Stimulated activated CD4-positive, alpha-beta T cell treated with anti-CD3 and anti-CD28 coated beads, Interleukin-12 subunit alpha, Interleukin-12 subunit beta, amount 100 ng/mL, for 4 hours (primary cell): Measurements from ENCODE around the gene SH3RF3.

ENCODE experiments used
- DNase-seq: peaks from one replicate; pipeline ENCODE4 v3.0.0-alpha.2; 2020

Gene SH3RF3

GRCh38 chr2:109320195-109320922 lies 191.4 kb downstream of the SH3RF3 start:
- DNase-seq, result no peak

- no peak for DNase-seq
These were observed 192.6 kb downstream of the SH3RF3 start for GRCh38 chr2:109321570-109321969.

- no peak for DNase-seq
These were observed 193.1 kb downstream of the SH3RF3 start for GRCh38 chr2:109322111-109322510.

- DNase-seq, result no peak
These were observed 193.6 kb downstream of the SH3RF3 start for GRCh38 chr2:109322641-109323040.

- DNase-seq, result no peak
These were observed 195.9 kb downstream of the SH3RF3 start for GRCh38 chr2:109324861-109325260.

- DNase-seq, result no peak
These were observed 196.6 kb downstream of the SH3RF3 start for GRCh38 chr2:109325570-109325969.

- no peak for DNase-seq
These were observed 197.3 kb downstream of the SH3RF3 start for GRCh38 chr2:109326306-109326705.

- no peak for DNase-seq
These were observed 201.1 kb downstream of the SH3RF3 start for GRCh38 chr2:109330056-109330455.

GRCh38 chr2:109331081-109331480 lies 202.1 kb downstream of the SH3RF3 start:
- no peak for DNase-seq

- no peak for DNase-seq
These were observed 203.2 kb downstream of the SH3RF3 start for GRCh38 chr2:109331896-109332848.

GRCh38 chr2:109332880-109333279 lies 203.9 kb downstream of the SH3RF3 start:
- DNase-seq, result no peak

- no peak for DNase-seq
These were observed 204.6 kb downstream of the SH3RF3 start for GRCh38 chr2:109333414-109334210.

GRCh38 chr2:109335631-109336176 lies 206.7 kb downstream of the SH3RF3 start:
- no peak for DNase-seq

GRCh38 chr2:109336296-109336695 lies 207.3 kb downstream of the SH3RF3 start:
- DNase-seq, result no peak

GRCh38 chr2:109337221-109337620 lies 208.2 kb downstream of the SH3RF3 start:
- no peak for DNase-seq

- DNase-seq, result no peak
These were observed 210.5 kb downstream of the SH3RF3 start for GRCh38 chr2:109339519-109339966.

- DNase-seq, result no peak
These were observed 211.4 kb downstream of the SH3RF3 start for GRCh38 chr2:109340381-109340780.

GRCh38 chr2:109341355-109342255 lies 212.6 kb downstream of the SH3RF3 start:
- DNase-seq, result no peak

- DNase-seq, result no peak
These were observed 213.3 kb downstream of the SH3RF3 start for GRCh38 chr2:109342256-109342850.

GRCh38 chr2:109342930-109343329 lies 213.9 kb downstream of the SH3RF3 start:
- DNase-seq, result no peak

- no peak for DNase-seq
These were observed 214.5 kb downstream of the SH3RF3 start for GRCh38 chr2:109343460-109343859.
